ENCODE results near the gene CINP. TPM values are rescaled to one million over a fixed set of nuclear protein-coding genes. Genes with fewer than 3 reads are reported as not detected.

The CINP gene
- total and polyA plus RNA-seq, 2 of the 13 experiments (the other 11 are each of a cell fraction or from before 2014, with no cell fraction given): 32.8 to 42.8 TPM

DNA sequence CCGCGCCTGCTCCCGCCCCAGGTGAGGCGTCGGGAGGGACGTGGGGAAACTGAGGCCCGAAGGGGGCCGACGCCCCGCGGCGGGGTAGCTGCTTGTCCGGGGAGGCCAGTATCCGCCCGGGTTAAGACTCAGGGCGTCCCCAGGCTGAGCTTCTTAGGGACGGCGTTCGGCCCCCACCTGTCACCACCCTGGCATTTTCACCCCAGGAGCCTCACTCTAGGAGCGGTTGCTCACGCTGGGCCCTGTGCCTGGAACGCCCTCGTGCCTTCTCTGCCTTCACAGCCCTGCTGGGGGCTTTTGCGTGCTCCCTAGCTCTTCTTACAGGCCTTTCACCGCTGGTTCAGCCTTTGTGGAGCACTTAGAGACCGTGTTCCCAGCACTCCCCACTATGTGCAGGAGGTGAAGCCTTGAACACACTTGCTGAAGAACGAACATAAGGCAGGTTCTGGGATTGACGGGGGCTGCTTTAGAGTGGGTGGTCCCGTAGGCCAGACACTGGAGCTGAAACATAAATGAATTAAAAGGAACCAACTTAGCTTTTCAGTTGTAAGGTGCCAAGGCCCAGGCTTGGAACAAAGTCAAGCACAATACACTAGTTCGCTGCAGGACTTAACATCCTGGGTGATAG is 42.5 kb downstream of the CINP start (continued):
- TF ChIP-seq IRX3 (CRISPR knock-in tag; IDR thresholded peaks at IDR 0.05; ENCODE audit: borderline replicate concordance, low read depth) (no peak), ZNF883 (CRISPR knock-in tag; IDR thresholded peaks at IDR 0.05; ENCODE audit: not compliant biosample characterization) (peak; percentile 18), TSC22D2 (CRISPR knock-in tag; IDR thresholded peaks at IDR 0.05; ENCODE audit: borderline replicate concordance) (0 out of 2 replicates have a peak, but pooled peaks have one; percentile 27), FOSL2 (CRISPR knock-in tag; IDR thresholded peaks at IDR 0.05) (peak; percentile 25; the same call in 1 of the 2 replicates), HHEX (CRISPR knock-in tag; IDR thresholded peaks at IDR 0.05) (no peak), FOXK1 (CRISPR knock-in tag; IDR thresholded peaks at IDR 0.05; ENCODE audit: borderline replicate concordance, low read depth) (no peak), ZNF251 (CRISPR knock-in tag; IDR thresholded peaks at IDR 0.05) (no peak), ZKSCAN1 (IDR thresholded peaks at IDR 0.05; ENCODE audit: low read length) (0 out of 2 replicates have a peak, but pooled peaks have one; percentile 55), ZNF562 (CRISPR knock-in tag; IDR thresholded peaks at IDR 0.05; ENCODE audit: borderline replicate concordance) (no peak), ARID2 (CRISPR knock-in tag; IDR thresholded peaks at IDR 0.05; ENCODE audit: borderline replicate concordance) (no peak), ZNF782 (CRISPR knock-in tag; IDR thresholded peaks at IDR 0.05; ENCODE audit: borderline replicate concordance) (no peak), GABPB1 (CRISPR knock-in tag; IDR thresholded peaks at IDR 0.05) (no peak), EEA1 (CRISPR knock-in tag; IDR thresholded peaks at IDR 0.05; ENCODE audit: borderline replicate concordance) (no peak), GFI1 (CRISPR knock-in tag; IDR thresholded peaks at IDR 0.05; ENCODE audit: borderline replicate concordance) (peak; percentile 7; the same call in 1 of the 2 replicates), ZNF34 (CRISPR knock-in tag; IDR thresholded peaks at IDR 0.05; ENCODE audit: borderline replicate concordance) (0 out of 2 replicates have a peak, but pooled peaks have one; percentile 14)
- TF ChIP-seq, protein P1, sequence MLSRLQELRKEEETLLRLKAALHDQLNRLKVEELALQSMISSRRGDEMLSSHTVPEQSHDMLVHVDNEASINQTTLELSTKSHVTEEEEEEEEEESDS (CRISPR knock-in tag; IDR thresholded peaks at IDR 0.05; ENCODE audit: borderline replicate concordance): no peak
